ENCODE measurements around the gene FUBP3. TPM values are rescaled to one million over a fixed set of nuclear protein-coding genes. Genes with fewer than 3 reads are reported as not detected.

The FUBP3 gene
- total RNA-seq, 1 donor from 2014 or later, result 22.6 TPM

DNA sequence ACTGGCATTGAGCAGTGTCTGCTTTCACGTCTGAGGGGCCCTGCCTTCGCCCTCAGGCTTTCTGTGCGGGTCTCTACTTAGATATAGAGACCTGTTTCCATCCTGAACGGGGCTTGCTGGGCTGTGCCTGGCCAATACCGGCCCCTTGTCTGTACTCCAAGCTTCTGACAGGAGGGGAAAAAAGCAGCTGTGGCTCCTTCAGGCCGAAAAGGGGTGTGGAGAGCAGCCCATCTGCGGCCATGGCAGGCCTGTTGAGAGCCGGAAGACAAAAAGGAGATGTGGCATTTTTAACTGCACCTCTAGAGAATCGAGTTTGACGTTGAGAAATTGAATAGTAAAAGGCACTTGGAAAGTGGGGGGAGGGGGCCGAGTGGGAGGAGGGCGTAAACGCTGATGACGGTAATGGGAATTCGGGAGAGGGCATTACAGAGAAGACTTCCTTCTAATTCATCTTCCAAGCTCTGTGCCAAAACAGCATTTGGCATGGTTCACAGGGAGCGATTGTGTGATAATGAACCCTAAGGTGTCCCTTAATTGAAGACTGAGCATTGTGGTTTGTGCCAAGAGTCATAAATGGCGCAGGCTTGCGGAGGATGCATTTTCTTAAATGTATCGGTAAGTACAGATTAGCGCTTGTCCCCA is 59.9 kb downstream of the FUBP3 start:
- intact Hi-C loops (cut with micrococcal nuclease), result no loop called here
- H3K27ac ChIP-seq (replicated peaks), result no peak overlapping the region
- DNase-seq, result no peak

DNA sequence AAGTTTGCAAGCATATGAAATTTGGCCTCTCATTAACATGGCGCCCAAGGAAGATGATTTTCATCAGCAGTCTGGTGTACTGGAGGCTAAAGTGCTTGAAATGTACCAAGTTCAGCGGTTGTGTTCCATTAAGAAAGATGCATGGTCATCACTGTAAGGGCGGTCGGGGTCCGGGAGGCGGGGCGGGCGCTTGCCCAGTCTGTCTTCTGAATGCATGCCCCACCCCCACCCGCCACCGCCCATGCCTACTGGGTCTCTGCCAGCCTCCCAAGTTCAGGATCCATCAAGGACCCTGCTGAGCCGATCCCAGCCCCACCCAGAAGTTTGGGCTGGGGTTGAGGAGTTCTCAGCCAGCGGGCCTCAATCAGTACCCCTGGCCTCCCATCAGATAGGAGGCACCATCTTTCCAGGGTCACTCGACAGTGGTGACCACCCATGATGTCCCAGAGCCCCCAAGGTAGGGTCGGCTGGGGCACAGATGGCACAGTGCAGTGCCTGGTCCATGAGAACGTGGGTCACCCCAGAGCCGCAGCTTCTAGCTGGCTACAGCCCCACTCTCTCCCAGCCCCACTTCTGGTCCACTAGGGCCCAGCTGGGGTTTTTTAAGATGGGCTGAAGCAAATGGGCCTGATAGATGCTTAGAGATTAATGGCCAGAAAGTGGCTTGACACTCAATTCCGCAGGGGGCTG is 60.6 kb downstream of the FUBP3 start:
- Histone ChIP-seq H3K4me1 (no peaks in the 10 kb centered on the region), H3K27me3 (ENCODE audit: low read depth) (no peaks in the 10 kb centered on the region), H3K27ac (replicated peaks) (no peak overlapping the region), H3K9me3 (replicated peaks) (no peaks in the 10 kb centered on the region), H3K4me3 (no peak overlapping the region), H3K36me3 (peaks cover 32% of the 10 kb centered on the region)
- intact Hi-C loops (cut with micrococcal nuclease), result no loop called here
- DNase-seq, result no peak
- TF ChIP-seq, protein P1, sequence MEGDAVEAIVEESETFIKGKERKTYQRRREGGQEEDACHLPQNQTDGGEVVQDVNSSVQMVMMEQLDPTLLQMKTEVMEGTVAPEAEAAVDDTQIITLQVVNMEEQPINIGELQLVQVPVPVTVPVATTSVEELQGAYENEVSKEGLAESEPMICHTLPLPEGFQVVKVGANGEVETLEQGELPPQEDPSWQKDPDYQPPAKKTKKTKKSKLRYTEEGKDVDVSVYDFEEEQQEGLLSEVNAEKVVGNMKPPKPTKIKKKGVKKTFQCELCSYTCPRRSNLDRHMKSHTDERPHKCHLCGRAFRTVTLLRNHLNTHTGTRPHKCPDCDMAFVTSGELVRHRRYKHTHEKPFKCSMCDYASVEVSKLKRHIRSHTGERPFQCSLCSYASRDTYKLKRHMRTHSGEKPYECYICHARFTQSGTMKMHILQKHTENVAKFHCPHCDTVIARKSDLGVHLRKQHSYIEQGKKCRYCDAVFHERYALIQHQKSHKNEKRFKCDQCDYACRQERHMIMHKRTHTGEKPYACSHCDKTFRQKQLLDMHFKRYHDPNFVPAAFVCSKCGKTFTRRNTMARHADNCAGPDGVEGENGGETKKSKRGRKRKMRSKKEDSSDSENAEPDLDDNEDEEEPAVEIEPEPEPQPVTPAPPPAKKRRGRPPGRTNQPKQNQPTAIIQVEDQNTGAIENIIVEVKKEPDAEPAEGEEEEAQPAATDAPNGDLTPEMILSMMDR (IDR thresholded peaks at IDR 0.05; ENCODE audit: borderline replicate concordance), result no peak

More for the DNA sequence above, 59.9 kb downstream of the FUBP3 start:
- no peaks in the 10 kb centered on the region for H3K27me3 ChIP-seq (ENCODE audit: low read depth)
- no peak overlapping the region for H3K4me3 ChIP-seq
- H3K9me3 ChIP-seq (replicated peaks), result no peaks in the 10 kb centered on the region
- peaks cover 40% of the 10 kb centered on the region for H3K36me3 ChIP-seq
- no peaks in the 10 kb centered on the region for H3K4me1 ChIP-seq
- TF ChIP-seq, protein P1 (IDR thresholded peaks at IDR 0.05; ENCODE audit: borderline replicate concordance), result no peak

DNA sequence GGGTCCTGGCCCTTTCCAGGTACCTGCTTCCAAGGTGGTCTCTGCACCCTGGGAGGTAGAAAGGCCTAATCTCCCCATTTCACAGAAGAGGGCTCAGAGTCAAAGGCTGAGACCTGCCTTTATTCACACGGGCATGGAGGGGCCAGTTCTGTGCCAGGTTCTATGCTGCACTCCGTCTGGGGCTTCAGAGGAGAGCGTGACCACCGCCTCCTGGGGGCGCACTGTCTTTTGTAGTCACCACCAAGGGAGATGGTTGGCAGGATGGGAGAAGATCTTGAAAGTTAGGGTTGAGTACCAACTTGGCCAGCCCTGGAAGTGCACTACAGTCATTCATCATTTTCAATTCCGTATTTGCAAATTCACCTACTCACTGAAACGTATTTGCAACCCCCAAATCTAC is 61.3 kb downstream of the FUBP3 start:
- Histone ChIP-seq H3K4me1 (no peaks in the 10 kb centered on the region), H3K4me3 (no peak overlapping the region), H3K36me3 (peaks cover 25% of the 10 kb centered on the region), H3K27ac (replicated peaks) (no peak overlapping the region), H3K9me3 (replicated peaks) (peaks cover 2% of the 10 kb centered on the region), H3K27me3 (ENCODE audit: low read depth) (no peaks in the 10 kb centered on the region)
- TF ChIP-seq, protein P1 (IDR thresholded peaks at IDR 0.05; ENCODE audit: borderline replicate concordance), result no peak
- DNase-seq, result no peak
- intact Hi-C loops (cut with micrococcal nuclease), result no loop called here

DNA sequence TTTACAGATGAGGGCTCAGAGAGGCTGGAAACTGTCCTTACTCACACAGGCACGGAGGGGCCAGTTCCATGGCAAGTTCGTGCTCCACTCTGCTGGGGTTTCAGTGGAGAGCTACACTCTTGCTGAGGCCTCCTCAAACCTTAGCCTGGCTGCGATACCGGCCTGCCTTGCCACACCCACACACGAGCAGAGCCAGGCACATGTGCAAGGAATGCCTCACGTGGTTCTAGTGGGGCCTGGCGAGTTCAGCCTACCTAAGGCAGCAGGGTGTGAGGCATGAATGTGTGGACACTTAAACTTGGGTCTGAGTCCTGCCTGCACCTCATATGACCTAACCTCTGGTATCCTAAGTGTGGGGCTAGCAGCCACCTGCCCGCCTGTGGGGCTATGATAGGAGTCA is 63.5 kb downstream of the FUBP3 start:
- no peaks in the 10 kb centered on the region for H3K4me1 ChIP-seq
- no peak for DNase-seq
- TF ChIP-seq, protein P1 (IDR thresholded peaks at IDR 0.05; ENCODE audit: borderline replicate concordance), result no peak

DNA sequence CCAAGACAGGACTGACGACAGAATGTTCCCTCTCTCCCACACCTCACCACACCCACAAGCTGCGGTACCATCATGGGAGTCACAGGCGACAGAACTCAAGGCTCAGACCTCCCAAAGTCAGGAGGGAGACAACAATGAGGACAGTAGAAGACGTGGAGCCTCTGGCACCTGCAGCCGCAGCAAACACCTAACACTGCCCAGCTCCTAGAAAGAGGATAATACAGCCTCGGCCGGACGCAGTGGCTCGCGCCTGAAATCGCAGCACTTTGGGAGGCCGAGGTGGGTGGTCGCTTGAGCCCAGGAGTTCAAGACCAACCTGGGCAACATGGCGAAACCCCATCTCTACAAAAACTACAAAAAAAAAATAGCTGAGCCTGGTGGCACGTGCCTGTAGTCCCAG is 71.8 kb downstream of the FUBP3 start:
- Histone ChIP-seq H3K27ac (replicated peaks) (no peak overlapping the region), H3K4me1 (no peaks in the 10 kb centered on the region), H3K9me3 (replicated peaks) (peaks cover 3% of the 10 kb centered on the region), H3K4me3 (no peak overlapping the region), H3K27me3 (ENCODE audit: low read depth) (peaks cover 76% of the 10 kb centered on the region), H3K36me3 (no peaks in the 10 kb centered on the region)
- intact Hi-C loops (cut with micrococcal nuclease), result no loop called here
- TF ChIP-seq, protein P1 (IDR thresholded peaks at IDR 0.05; ENCODE audit: borderline replicate concordance), result no peak
- DNase-seq, result no peak

More for the DNA sequence above, 63.5 kb downstream of the FUBP3 start:
- Histone ChIP-seq H3K9me3 (replicated peaks) (peaks cover 10% of the 10 kb centered on the region), H3K27me3 (ENCODE audit: low read depth) (peaks cover 9% of the 10 kb centered on the region), H3K36me3 (peaks cover 9% of the 10 kb centered on the region), H3K4me3 (no peak overlapping the region), H3K27ac (replicated peaks) (no peak overlapping the region)
- intact Hi-C loops (cut with micrococcal nuclease), result no loop called here
